GM19043 (cell line): Measurements from ENCODE around the gene PSMD9.

Source experiments
- ATAC-seq: cut with Tn5 transposase; IDR thresholded peaks from one replicate; pipeline ENCODE4 v1.9.1; 2021; ENCODE audit warnings: low read depth; ENCODE audit not compliant: unreplicated experiment

The PSMD9 gene

GRCh38 chr12:121949648-121950397 lies 61.2 kb downstream of the PSMD9 start:
- ATAC-seq = no peak

- ATAC-seq = no peak
Observed at GRCh38 chr12:121953117-121953692, 64.6 kb downstream of the PSMD9 start.

- ATAC-seq = no peak
Observed at GRCh38 chr12:121953695-121954094, 65.1 kb downstream of the PSMD9 start.

GRCh38 chr12:121955258-121956237 lies 67.0 kb downstream of the PSMD9 start:
- ATAC-seq = no peak

GRCh38 chr12:121957861-121958515 lies 69.4 kb downstream of the PSMD9 start:
- no peak for ATAC-seq

GRCh38 chr12:121958541-121959240 lies 70.1 kb downstream of the PSMD9 start:
- ATAC-seq = no peak

- no peak for ATAC-seq
Observed at GRCh38 chr12:121960541-121960940, 72.0 kb downstream of the PSMD9 start.

- no peak for ATAC-seq
Observed at GRCh38 chr12:121961195-121961879, 72.7 kb downstream of the PSMD9 start.

- no peak for ATAC-seq
Observed at GRCh38 chr12:121963341-121964018, 74.9 kb downstream of the PSMD9 start.

- no peak for ATAC-seq
Observed at GRCh38 chr12:121964813-121965643, 76.4 kb downstream of the PSMD9 start.

GRCh38 chr12:121966959-121967358 lies 78.4 kb downstream of the PSMD9 start:
- no peak for ATAC-seq
